DMS153 treated with DMSO at 0.1 percent for 48 hours (cell line): ENCODE results near the gene TBCA.
"Not testable (repeated sequence)": the region's sequence is repeated elsewhere in the genome, so short reads cannot be mapped to it uniquely, and the experiment has no call there.

Source experiments
- DNase-seq: peaks from one replicate; lab custom pipeline; 2025; ENCODE audit not compliant: unreplicated experiment; lab: John Stamatoyannopoulos, UW

The TBCA gene

GRCh38 chr5:77709993-77710685 lies 66.0 kb downstream of the TBCA start:
- no peak for DNase-seq

- DNase-seq, result no peak
Measured at GRCh38 chr5:77709340-77709739, 66.8 kb downstream of the TBCA start.

GRCh38 chr5:77707791-77708190 lies 68.3 kb downstream of the TBCA start:
- DNase-seq, result no peak

GRCh38 chr5:77699569-77699968 lies 76.6 kb downstream of the TBCA start:
- DNase-seq, result not testable (repeated sequence)

- DNase-seq, result no peak
Measured at GRCh38 chr5:77698920-77699319, 77.2 kb downstream of the TBCA start.

- DNase-seq, result no peak
Measured at GRCh38 chr5:77697692-77698091, 78.4 kb downstream of the TBCA start.

- no peak for DNase-seq
Measured at GRCh38 chr5:77696120-77696519, 80.0 kb downstream of the TBCA start.

- no peak for DNase-seq
Measured at GRCh38 chr5:77693913-77694312, 82.2 kb downstream of the TBCA start.

- DNase-seq, result no peak
Measured at GRCh38 chr5:77683171-77683732, 92.9 kb downstream of the TBCA start.

- no peak for DNase-seq
Measured at GRCh38 chr5:77670526-77670925, 105.6 kb downstream of the TBCA start.

- DNase-seq, result no peak
Measured at GRCh38 chr5:77669677-77670076, 106.5 kb downstream of the TBCA start.

GRCh38 chr5:77663090-77663863 lies 112.9 kb downstream of the TBCA start:
- DNase-seq, result no peak

GRCh38 chr5:77662635-77663034 lies 113.5 kb downstream of the TBCA start:
- no peak for DNase-seq

- DNase-seq, result no peak
Measured at GRCh38 chr5:77658662-77659061, 117.5 kb downstream of the TBCA start.

- DNase-seq, result no peak
Measured at GRCh38 chr5:77651343-77651742, 124.8 kb downstream of the TBCA start.

GRCh38 chr5:77650686-77651085 lies 125.5 kb downstream of the TBCA start:
- DNase-seq, result no peak

GRCh38 chr5:77649776-77650175 lies 126.4 kb downstream of the TBCA start:
- no peak for DNase-seq

GRCh38 chr5:77645995-77646639 lies 130.0 kb downstream of the TBCA start:
- DNase-seq, result no peak

GRCh38 chr5:77645158-77645994 lies 130.8 kb downstream of the TBCA start:
- peak; percentile 10 for DNase-seq

- DNase-seq, result peak; percentile 3
Measured at GRCh38 chr5:77644371-77645157, 131.6 kb downstream of the TBCA start.
